HG03558 (cell line): ENCODE results near the gene IL18RAP.

ENCODE experiments used
- ATAC-seq: cut with Tn5 transposase; IDR thresholded peaks from one replicate; pipeline ENCODE4 v1.9.1; 2021; ENCODE audit warnings: moderate number of reproducible peaks; ENCODE audit not compliant: unreplicated experiment; ENCODE audit errors: extremely low read depth

Gene IL18RAP

DNA sequence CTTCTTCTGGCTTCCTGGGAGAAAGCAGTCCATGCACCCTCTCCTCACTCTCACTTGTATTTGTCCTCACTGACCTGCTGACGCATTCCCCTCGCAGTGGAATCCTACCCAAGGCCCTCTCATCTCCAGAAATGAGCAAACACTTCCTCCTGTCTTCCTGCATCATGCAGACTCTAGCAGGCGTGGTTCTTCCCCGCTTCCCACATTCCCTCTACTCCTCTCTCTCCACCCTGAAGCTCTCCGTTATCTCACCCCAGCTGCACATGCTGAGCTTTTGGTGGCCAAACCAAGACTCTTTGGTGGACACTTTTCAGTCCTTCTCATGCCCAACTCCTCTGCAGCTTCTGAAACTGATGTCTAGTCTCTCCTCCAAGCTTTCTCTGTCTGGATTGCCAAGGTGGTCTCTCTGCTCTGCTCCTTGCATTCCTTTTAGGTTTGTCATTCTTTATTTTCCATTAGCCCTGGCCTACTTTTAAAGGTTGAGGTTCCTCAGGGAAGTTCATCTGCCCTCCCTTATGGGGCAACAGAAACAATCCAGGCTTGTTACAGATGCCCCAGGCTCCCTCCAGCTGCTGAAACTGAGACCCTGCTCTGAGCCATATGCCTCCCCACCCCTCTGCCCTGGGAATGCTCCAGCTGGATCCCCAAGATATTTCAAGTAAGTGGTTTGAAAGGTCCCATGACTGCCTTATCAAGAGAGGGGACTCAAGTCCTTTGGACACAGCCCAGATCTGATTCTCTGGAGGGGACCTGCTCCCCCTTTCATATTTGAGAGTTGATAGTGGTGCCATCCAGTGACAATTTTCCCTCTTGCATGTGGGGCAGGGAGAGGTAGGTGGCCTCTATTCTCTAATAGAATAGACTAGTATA is 835 bp upstream of the IL18RAP start:
- no peak for ATAC-seq

DNA sequence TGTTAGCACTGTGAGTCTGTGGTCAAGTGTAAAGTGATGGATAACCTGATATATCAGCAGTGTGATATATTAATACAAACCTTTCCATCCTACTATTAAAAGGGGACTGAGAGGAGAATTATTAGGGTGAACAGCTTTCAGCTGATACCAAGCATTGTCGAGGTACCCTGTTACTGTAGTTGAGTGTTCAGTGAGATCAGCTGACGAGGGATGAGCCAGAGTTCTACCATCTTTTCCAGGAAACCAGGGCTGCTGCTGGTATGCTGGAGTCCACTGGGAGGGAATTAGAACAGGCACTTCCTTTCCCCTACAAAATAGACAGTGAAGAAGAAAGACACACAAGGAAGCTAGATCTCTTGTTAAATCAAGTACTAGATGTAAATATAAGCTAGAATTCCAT is 408 bp downstream of the IL18RAP start:
- ATAC-seq, result no peak

- ATAC-seq, result peak; percentile 66
Observed at GRCh38 chr2:102424754-102425153, 1.8 kb downstream of the IL18RAP start.

DNA sequence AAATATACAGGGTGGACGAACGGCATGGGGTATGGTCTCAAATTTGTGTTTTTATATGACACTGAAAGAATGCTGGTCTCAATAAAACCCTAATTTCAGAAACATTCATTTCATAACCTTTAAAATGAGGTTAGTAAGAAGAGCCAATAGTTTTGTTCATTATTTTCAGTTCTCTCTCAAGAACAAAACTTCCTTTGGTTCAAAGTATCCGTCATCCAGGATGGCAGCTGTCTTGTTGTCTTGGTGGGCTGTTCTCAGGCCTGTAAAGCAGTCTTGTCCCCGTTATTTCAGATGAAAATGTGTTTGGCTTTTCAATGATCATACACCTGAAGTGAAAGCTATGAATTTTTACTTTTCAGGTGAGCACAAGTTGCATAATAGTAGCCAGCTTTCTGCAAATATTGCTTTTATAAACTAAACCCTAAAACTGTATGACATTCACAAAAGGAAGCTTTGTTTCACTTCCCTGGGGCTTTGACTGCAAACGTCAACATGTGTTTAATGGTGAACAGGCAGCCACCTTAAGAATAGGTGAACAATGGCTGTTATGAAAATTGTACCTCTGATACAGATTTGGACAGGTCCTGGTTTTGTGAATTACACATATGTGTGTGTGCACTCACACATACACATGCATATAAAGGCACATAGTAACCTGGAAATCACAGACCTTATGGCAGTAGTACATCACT is 2.6 kb downstream of the IL18RAP start:
- ATAC-seq, result no peak

DNA sequence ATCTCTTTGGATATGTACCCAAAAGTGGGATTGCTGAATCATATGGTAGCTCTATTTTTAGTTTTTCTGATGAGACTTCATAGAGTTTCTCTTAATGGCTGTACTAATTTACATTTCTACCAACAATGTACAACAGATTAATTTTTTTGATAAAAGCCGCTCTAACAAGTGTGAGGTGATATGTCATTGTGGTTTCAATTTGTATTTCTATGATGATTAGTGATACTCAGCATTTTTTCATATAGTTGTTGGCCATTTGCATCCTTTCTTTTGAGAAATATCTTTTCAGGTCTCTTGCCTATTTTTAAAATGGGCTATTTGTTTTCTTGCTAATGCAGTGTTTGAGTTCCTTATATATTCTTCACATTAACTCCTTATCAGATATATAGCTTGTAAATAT is 4.3 kb downstream of the IL18RAP start:
- no peak for ATAC-seq

GRCh38 chr2:102428573-102428972 is 5.6 kb downstream of the IL18RAP start:
- no peak for ATAC-seq

DNA sequence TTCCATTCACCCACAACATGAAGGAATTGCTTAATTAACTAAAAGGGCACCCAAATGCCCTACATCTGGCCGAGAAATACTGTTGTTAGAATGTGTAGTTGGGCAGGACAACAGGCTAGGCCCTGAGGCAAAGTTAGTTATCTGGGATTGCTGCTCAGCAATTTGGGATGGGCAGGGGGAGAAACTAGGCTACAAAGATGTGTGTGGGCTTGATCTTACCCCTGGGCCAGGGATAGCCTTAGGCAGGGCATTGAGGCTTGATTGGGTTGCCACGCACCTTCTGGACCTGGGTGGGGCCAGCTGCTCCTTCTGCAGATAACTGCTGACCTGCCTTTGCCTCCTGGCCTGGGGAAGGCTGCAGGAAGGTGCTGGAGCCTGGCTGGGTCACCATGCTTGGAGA is 9.4 kb downstream of the IL18RAP start:
- ATAC-seq, result no peak

GRCh38 chr2:102433973-102434654 is 11.2 kb downstream of the IL18RAP start:
- no peak for ATAC-seq

DNA sequence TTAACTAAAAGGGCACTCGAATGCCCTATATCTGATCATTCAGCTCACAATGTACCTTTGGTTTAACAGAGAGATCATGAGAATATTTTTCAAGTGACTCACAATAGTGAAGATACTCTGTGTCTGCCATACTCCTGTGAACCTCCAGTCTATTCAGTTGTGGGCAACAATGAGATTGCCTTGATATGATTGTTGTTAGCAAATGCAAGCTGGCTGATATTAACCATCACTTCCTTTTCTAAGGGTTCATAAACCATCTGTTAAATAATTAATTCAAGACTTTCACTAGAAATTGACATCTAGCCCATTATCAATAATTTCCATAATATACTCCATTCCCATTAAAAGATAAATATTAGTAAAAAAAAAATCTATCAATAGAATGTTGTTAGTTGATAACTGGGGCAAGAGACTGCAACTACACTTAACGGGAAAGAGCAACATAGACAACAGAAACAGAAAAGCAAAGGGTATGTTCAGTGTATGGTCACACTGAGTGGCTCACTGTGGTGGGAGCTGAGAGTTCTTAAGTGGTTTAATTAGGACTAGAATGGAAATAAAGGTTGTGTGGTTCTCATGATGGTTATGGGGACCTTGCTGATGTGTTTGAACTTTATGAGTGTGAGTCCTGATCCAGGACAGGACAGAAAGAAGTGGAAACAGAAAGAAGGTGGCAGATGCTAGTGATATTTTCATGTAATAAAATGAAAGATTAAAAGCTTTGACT is 11.9 kb downstream of the IL18RAP start:
- ATAC-seq, result peak; percentile 54

- no peak for ATAC-seq
Observed at GRCh38 chr2:102435741-102436140, 12.8 kb downstream of the IL18RAP start.

DNA sequence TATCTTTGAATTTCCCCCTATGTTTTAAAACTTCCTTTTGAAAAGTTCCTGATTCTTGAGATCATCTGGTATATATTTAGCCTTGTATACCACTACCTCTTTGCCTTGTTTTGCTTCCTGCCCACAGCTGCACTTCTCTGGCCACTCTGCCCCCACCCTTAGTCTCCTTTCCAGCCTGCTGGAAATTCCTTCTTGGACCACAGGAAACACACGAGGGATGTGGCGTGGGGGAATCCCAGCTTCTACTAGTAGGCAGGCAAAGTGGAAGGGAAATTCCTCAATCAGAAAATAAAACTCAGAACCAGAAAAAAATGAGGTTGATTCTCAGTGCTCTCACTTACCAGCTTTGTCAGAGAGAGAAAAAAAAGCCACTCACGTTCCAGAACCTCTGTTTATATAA is 13.4 kb downstream of the IL18RAP start:
- no peak for ATAC-seq

DNA sequence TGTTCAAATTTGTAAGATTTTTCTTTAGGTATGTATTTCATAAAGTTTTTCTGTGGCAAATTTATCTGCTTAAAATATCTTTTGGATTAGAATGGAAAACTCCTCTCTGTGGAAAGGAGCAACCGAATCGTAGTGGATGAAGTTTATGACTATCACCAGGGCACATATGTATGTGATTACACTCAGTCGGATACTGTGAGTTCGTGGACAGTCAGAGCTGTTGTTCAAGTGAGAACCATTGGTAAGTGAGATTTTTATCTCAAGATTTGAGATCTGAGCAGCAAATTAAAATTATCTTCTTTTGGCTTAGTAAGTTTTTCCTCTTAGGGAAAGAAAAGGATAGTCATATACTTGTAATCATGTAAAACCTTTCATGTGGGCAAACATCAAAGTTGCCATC is 14.2 kb downstream of the IL18RAP start:
- ATAC-seq, result no peak

DNA sequence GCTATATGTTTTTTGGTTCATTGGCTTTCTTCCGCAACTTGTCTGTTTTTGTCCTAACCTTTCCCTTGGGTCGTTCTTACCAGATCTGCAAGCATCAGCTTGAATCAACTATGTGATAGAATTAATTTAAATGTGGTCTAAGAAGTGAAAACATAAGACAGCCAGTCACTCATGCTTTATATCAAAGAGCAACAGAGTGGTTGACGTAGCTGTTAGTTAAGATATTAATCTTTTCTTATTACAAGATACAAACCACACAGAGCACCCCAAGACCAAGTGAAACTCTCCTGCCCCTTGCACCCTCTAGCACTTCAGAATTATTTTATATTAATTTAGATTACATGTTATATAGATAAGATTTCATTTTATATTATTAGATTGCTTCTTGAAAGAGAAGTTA is 15.2 kb downstream of the IL18RAP start:
- no peak for ATAC-seq

DNA sequence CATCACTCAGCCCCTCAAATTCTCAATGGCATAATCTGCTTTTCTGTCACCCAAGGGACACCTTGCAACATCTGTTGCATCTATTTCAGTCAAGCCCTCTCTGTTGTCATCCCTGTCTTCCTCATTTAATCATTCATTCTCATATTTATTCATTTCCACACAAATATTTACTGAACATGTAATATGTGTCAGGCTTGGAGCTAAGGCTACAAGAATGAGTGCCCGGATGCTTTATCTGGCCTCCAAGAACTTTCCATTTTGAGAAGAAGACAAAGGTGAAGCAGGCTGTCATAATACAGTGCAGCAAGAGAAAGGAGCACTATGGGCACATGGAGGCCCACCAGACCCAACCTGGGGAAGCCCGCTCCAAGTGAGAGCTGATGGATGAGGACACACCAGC is 15.6 kb downstream of the IL18RAP start:
- no peak for ATAC-seq

DNA sequence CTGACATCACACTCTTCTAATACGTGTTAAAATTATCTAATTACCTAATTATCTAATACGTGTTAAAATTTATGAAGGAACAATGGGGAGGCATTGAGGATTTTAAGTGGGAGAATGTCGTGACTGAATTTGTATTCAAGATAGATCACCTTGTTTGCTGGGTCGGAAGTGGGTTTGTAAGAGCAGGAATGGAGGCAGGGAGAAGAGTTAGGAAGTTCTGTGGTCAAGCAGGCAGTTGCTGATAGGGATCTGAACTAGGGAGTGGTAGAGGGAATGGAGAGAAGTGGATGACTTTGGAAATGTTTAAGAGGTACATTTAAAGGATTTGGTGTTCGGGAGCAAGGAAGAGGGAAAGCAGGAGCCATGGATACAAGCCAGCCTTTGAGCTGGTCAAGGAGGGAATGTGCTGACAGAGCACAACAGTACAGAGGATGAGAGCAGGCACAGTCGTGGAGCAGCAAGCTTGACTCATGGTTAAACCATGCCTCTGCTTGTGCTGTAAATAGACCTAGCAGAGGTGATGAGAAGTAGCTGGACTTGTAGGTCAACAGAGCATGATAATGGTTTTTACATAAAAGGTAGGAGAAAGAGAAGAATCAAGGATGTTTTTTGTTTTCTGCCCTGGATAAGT is 16.2 kb downstream of the IL18RAP start:
- no peak for ATAC-seq

- no peak for ATAC-seq
Observed at GRCh38 chr2:102442967-102443828, 20.2 kb downstream of the IL18RAP start.

- no peak for ATAC-seq
Observed at GRCh38 chr2:102444233-102444632, 21.3 kb downstream of the IL18RAP start.

GRCh38 chr2:102446936-102447335 is 24.0 kb downstream of the IL18RAP start:
- no peak for ATAC-seq

- ATAC-seq, result no peak
Observed at GRCh38 chr2:102449370-102449974, 26.5 kb downstream of the IL18RAP start.
